Upper lobe of left lung (tissue), 6 donors: ENCODE results near the gene BRWD1. TPM values are rescaled to one million over a fixed set of nuclear protein-coding genes. Genes with fewer than 3 reads are reported as not detected.

Experiments
- ATAC-seq, 2 donors: fragments of 200-7000 bp; cut with Tn5 transposase; one replicate each; pipeline ENCODE4 v1.9.1; 2022; ENCODE audit warnings: mild to moderate bottlenecking in 2 of 2, moderate library complexity in 2 of 2; ENCODE audit not compliant: low FRiP score in 2 of 2
- DNase-seq, 2 donors: peaks; one replicate each; pipeline ENCODE4 v3.0.0-alpha.2; 2019 to 2020
- H3K27ac ChIP-seq, 4 donors: fragments of 200-600 bp; sonication (generic); one replicate each; pipeline ENCODE4 v1.5.1; 2016 to 2019
- H3K27me3 ChIP-seq, 4 donors: fragments of 200-600 bp; sonication (generic); one replicate each; pipeline ENCODE4 v1.5.1; 2017 to 2019
- H3K36me3 ChIP-seq, 4 donors: fragments of 200-600 bp; sonication (generic); one replicate each; pipeline ENCODE4 v1.5.1; 2016 to 2019
- H3K4me1 ChIP-seq, 4 donors: fragments of 200-600 bp; sonication (generic); one replicate each; pipeline ENCODE4 v1.5.1; 2018 to 2019
- H3K4me3 ChIP-seq, 4 donors: fragments of 200-600 bp; sonication (generic); one replicate each; pipeline ENCODE4 v1.5.1; 2017 to 2019; ENCODE audit warnings: mild to moderate bottlenecking in 2 of 4, moderate library complexity in 1 of 4
- H3K9me3 ChIP-seq, 4 donors: fragments of 200-600 bp; sonication (generic); one replicate each; pipeline ENCODE4 v1.5.1; 2018 to 2019
- EP300 ChIP-seq, 4 donors: sonication (generic); formaldehyde crosslinking; IDR thresholded peaks; one replicate each; pipeline ENCODE4 v1.5.1; 2017; ENCODE audit warnings: antibody characterized with exemption in 4 of 4, control low read depth in 2 of 4
- POLR2A ChIP-seq, 4 donors: fragments of 450-650 bp; IDR thresholded peaks; one replicate each; pipeline ENCODE4 v1.5.1; 2016 to 2017; ENCODE audit warnings: antibody characterized with exemption in 4 of 4, mild to moderate bottlenecking in 2 of 4
- POLR2AphosphoS5 ChIP-seq, 2 donors: sonication (generic); formaldehyde crosslinking; IDR thresholded peaks; one replicate each; pipeline ENCODE4 v1.5.1; 2017; ENCODE audit warnings: antibody characterized with exemption in 2 of 2
- WGBS, 2 donors: methylation state at CpG; one replicate each; pipeline ENCODE4 v1.1.5; 2017 to 2018; 5-methylcytosine and 5-hydroxymethylcytosine counted together
- total RNA-seq, 6 donors: library from RNA; depleted of rRNA in 4 of 6; stranded (reverse); fragments of >200 nt in 4 of 6; gene quantifications; one replicate each; pipeline versions ENCODE4 v1.1.0 to v1.2.1, GENCODE V29; 2016 to 2021
- TF ChIP-seq, protein P1 (sequence below), 6 experiments: fragments of 450-650 bp in 4 of 6; fragments of 200-600 bp in 2 of 6; sonication (generic) in 2 of 6; IDR thresholded peaks; one replicate each; pipeline ENCODE4 v1.5.1; 2016 to 2019; ENCODE audit warnings: antibody characterized with exemption in 6 of 6
- donor health status: DM: no; HTN: no; CAD: no; lungs with moderate emphysema.
- donor health status: DM: no; HTN: yes; CAD: no; lungs with severe emphysema.

The BRWD1 gene
- total RNA-seq, 6 donors from 2014 or later, result 23.4 to 144 (median 42.0) TPM

DNA sequence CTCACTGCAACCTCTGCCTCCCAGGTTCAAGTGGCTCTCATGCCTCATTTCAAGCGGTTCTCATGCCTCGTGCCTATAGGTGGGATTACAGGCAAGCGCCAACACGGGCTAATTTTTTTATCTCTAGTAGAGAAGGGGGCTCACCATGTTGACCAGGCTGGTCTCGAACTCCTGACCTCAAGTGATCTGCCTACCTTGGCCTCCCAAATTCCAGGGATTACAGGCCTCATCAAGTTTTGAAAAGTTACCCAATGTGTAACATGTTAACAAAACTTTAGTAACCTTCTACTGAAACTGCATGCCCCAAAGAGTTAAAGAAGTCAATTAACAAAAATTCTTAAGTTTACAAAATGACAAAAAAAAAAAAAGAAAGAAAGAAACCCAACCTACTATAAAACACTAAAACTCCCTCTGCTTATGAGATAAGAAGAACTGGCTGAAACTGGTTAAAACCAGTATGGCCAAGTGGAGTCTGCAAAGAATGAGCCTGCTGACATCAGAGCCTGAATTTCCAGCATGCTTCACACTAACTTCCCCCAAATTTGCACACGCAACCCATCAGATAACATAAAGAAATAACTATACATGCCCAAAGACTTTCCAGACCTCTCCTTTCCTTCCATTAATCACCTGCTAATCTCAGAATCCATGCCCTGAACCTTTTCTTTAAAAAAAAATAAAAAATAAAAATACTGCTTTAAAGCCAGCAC is 104.7 kb downstream of the BRWD1 start:
- Histone ChIP-seq H3K4me1 (no peaks in the 10 kb centered on the region), H3K9me3 (no peaks in the 10 kb centered on the region), H3K36me3 (peaks cover 10 to 80% (median 31%) of the 10 kb centered on the region in 4 donors), H3K27ac (no peak overlapping the region), H3K27me3 (no peaks in the 10 kb centered on the region), H3K4me3 (no peak overlapping the region)
- TF ChIP-seq, protein P1, sequence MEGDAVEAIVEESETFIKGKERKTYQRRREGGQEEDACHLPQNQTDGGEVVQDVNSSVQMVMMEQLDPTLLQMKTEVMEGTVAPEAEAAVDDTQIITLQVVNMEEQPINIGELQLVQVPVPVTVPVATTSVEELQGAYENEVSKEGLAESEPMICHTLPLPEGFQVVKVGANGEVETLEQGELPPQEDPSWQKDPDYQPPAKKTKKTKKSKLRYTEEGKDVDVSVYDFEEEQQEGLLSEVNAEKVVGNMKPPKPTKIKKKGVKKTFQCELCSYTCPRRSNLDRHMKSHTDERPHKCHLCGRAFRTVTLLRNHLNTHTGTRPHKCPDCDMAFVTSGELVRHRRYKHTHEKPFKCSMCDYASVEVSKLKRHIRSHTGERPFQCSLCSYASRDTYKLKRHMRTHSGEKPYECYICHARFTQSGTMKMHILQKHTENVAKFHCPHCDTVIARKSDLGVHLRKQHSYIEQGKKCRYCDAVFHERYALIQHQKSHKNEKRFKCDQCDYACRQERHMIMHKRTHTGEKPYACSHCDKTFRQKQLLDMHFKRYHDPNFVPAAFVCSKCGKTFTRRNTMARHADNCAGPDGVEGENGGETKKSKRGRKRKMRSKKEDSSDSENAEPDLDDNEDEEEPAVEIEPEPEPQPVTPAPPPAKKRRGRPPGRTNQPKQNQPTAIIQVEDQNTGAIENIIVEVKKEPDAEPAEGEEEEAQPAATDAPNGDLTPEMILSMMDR (IDR thresholded peaks at IDR 0.05), result no peak
- TF ChIP-seq POLR2A (IDR thresholded peaks at IDR 0.05) (no peak), POLR2AphosphoS5 (IDR thresholded peaks at IDR 0.05) (no peak), EP300 (IDR thresholded peaks at IDR 0.05) (no peak)
- ATAC-seq (no peak), DNase-seq (no peak)
- WGBS, 2 donors, result 72 to 90% methylated on average over 6 of the region's 6 CpGs

GRCh38 chr21:39204134-39204533 is 109.3 kb downstream of the BRWD1 start:
- Histone ChIP-seq H3K4me1 (no peaks in the 10 kb centered on the region), H3K4me3 (no peak overlapping the region), H3K27me3 (no peaks in the 10 kb centered on the region), H3K36me3 (peaks cover 10 to 87% (median 47%) of the 10 kb centered on the region in 4 donors), H3K9me3 (no peaks in the 10 kb centered on the region), H3K27ac (no peak overlapping the region)
- DNase-seq, result no peak
- no peak for TF ChIP-seq POLR2A (IDR thresholded peaks at IDR 0.05)
- TF ChIP-seq POLR2AphosphoS5 (IDR thresholded peaks at IDR 0.05), result no peak
- no peak for TF ChIP-seq EP300 (IDR thresholded peaks at IDR 0.05)
- TF ChIP-seq, protein P1 (IDR thresholded peaks at IDR 0.05), result no peak
- WGBS, 2 donors, result 86 to 100% methylated on average over 1 of the region's 1 CpG
- ATAC-seq, result no peak

DNA sequence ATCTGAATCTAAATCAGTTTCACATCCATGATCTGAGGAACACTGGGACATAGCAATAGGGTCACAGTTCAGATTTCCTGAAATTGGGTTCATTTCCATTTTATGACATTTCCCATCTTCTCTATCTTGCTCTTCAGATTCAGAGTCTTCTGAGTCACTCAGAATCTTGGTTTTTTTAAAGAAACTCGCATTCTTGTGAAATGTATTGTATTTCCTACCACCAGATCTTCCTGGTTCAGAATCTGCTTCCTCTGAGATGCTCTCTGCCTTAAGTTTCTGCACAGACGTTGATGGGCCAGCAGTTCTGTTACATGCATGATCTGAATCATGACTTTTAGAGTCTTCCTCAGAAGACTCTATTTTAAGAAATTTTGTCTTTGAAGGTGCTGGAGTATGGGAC is 114.6 kb downstream of the BRWD1 start:
- ATAC-seq (no peak), DNase-seq (no peak)
- H3K27ac ChIP-seq, result no peak overlapping the region
- H3K36me3 ChIP-seq, result peaks cover 6 to 92% (median 46%) of the 10 kb centered on the region in 4 donors
- 74 to 85% methylated on average over 2 of the region's 2 CpGs for WGBS, 2 donors
- H3K4me3 ChIP-seq, result no peak overlapping the region
- H3K4me1 ChIP-seq, result no peaks in the 10 kb centered on the region
- no peaks in the 10 kb centered on the region for H3K27me3 ChIP-seq
- no peaks in the 10 kb centered on the region for H3K9me3 ChIP-seq
- no peak for TF ChIP-seq POLR2A (IDR thresholded peaks at IDR 0.05)
- TF ChIP-seq POLR2AphosphoS5 (IDR thresholded peaks at IDR 0.05), result no peak

- no peaks in the 10 kb centered on the region for H3K27me3 ChIP-seq
- no peaks in the 10 kb centered on the region for H3K9me3 ChIP-seq
- H3K27ac ChIP-seq, result no peak overlapping the region
- ATAC-seq (no peak), DNase-seq (no peak)
- WGBS, 2 donors, result 70 to 71% methylated on average over 5 of the region's 5 CpGs
- no peaks in the 10 kb centered on the region for H3K4me1 ChIP-seq
- peaks cover 6 to 84% (median 46%) of the 10 kb centered on the region in 4 donors for H3K36me3 ChIP-seq
- TF ChIP-seq EP300 (IDR thresholded peaks at IDR 0.05), result no peak
- no peak for TF ChIP-seq POLR2AphosphoS5 (IDR thresholded peaks at IDR 0.05)
- TF ChIP-seq, protein P1 (IDR thresholded peaks at IDR 0.05), result no peak
- TF ChIP-seq POLR2A (IDR thresholded peaks at IDR 0.05), result no peak
- no peak overlapping the region for H3K4me3 ChIP-seq
Observed at GRCh38 chr21:39197448-39198233, 115.8 kb downstream of the BRWD1 start.

DNA sequence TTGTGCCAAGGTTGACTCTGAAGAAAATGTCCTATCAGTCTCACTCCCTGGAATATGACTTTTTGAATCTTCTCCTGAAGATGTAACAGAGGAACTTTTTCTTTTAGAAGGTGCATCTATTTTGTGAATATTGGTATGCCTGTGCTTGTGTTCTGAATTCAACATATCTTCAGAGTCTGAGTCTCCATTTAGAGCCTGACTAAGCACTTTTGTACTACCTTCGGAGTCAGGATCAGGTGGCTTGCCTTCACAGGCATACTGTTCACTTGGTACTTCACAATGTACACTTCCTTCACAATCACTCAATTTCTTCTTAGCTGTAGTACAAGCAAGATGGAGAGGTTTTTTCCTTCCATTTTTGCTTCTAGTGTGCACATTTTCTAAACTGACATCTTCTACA is 116.6 kb downstream of the BRWD1 start:
- Histone ChIP-seq H3K36me3 (peaks cover 6 to 76% (median 44%) of the 10 kb centered on the region in 4 donors), H3K9me3 (no peaks in the 10 kb centered on the region), H3K27me3 (no peaks in the 10 kb centered on the region), H3K4me3 (no peak overlapping the region), H3K27ac (no peak overlapping the region), H3K4me1 (no peaks in the 10 kb centered on the region)
- TF ChIP-seq POLR2A (IDR thresholded peaks at IDR 0.05) (no peak), POLR2AphosphoS5 (IDR thresholded peaks at IDR 0.05) (no peak), EP300 (IDR thresholded peaks at IDR 0.05) (no peak)
- TF ChIP-seq, protein P1 (IDR thresholded peaks at IDR 0.05), result no peak
- WGBS, 2 donors, result 79 to 85% methylated on average over 1 of the region's 1 CpG
- DNase-seq (no peak), ATAC-seq (no peak)
